IPS-18a (cell line): ENCODE results near the gene RPS28.

Source experiments
- H3K27ac ChIP-seq: one replicate; pipeline ENCODE4 v1.5.1; 2013; ENCODE audit warnings: low read length
- H3K27me3 ChIP-seq: one replicate; pipeline ENCODE4 v1.6.1; 2013; ENCODE audit warnings: mild to moderate bottlenecking, low read length; ENCODE audit not compliant: control insufficient read depth, insufficient read depth
- H3K36me3 ChIP-seq: one replicate; pipeline ENCODE4 v1.6.1; 2013; ENCODE audit warnings: low read depth, low read length; ENCODE audit not compliant: control insufficient read depth
- H3K4me1 ChIP-seq: one replicate; pipeline ENCODE4 v1.6.1; 2013; ENCODE audit warnings: low read depth, low read length; ENCODE audit not compliant: control insufficient read depth
- H3K4me3 ChIP-seq: one replicate; pipeline ENCODE4 v1.5.1; 2013; ENCODE audit warnings: low read length
- H3K9ac ChIP-seq: one replicate; pipeline ENCODE4 v1.6.1; 2013; ENCODE audit warnings: mild to moderate bottlenecking, low read length, moderate library complexity
- H3K9me3 ChIP-seq: one replicate; pipeline ENCODE4 v1.6.1; 2013; ENCODE audit warnings: low read depth, low read length; ENCODE audit not compliant: control insufficient read depth

The RPS28 gene

GRCh38 chr19:8371011-8371804 is 49.9 kb downstream of the RPS28 start:
- H3K27ac ChIP-seq: no peak overlapping the region

More at GRCh38 chr19:8371011-8371804, 49.9 kb downstream of the RPS28 start:
- Histone ChIP-seq H3K4me3 (no peak overlapping the region), H3K9ac (no peak overlapping the region), H3K27me3 (peaks cover 9% of the 10 kb centered on the region), H3K36me3 (no peaks in the 10 kb centered on the region), H3K4me1 (peaks cover 5% of the 10 kb centered on the region), H3K9me3 (no peaks in the 10 kb centered on the region)
